ENCODE measurements around the gene METTL8.

Gene METTL8

GRCh38 chr2:171308280-171309054, 125.3 kb downstream of the METTL8 start:
- no peak for DNase-seq

- no peak for DNase-seq
Measured at GRCh38 chr2:171307560-171307959, 126.2 kb downstream of the METTL8 start.

DNA sequence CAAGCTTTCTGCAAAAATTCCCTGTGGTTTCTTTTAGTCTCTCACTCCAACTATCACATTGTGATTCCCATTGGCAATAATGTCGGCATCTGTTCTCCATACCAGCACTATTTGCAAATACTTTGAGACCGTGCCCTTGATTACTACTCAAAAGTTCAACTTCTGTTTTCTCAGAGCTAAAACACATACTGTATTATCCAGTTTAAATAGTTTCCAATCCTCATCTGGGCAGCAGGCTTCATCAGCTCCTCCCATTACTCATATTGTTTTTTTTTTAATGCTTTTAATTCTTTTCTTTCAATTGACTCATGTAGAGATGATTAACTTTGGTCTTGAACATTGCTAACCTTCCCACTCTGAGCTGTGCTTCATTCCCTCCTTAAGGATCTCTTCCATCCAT, 135.8 kb downstream of the METTL8 start:
- DNase-seq: peak; percentile 71

- DNase-seq: no peak
Measured at GRCh38 chr2:171294608-171295007, 139.2 kb downstream of the METTL8 start.

- no peak for DNase-seq
Measured at GRCh38 chr2:171293661-171294060, 140.1 kb downstream of the METTL8 start.

GRCh38 chr2:171289991-171290390, 143.8 kb downstream of the METTL8 start:
- DNase-seq: peak; percentile 18

DNA sequence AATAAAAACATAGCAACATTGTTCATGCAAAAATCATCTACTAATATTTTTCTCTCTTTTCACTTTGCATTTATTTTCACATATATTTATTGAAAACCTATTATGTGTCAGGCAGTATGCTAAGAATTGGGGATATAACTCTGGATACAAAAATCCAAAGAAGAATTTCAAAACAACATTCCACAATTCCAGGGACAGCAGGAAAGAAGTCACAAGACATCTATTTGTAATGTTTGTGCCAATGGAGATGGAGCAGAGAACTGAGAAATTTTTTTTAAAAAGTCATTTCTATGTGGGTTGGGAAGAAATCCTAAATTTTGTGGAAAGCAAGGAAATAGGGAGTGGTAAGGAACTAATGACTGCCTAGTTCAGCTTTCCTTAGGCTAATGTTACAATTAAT, 144.5 kb downstream of the METTL8 start:
- DNase-seq: peak; percentile 5

GRCh38 chr2:171287611-171288010, 146.2 kb downstream of the METTL8 start:
- DNase-seq: no peak

DNA sequence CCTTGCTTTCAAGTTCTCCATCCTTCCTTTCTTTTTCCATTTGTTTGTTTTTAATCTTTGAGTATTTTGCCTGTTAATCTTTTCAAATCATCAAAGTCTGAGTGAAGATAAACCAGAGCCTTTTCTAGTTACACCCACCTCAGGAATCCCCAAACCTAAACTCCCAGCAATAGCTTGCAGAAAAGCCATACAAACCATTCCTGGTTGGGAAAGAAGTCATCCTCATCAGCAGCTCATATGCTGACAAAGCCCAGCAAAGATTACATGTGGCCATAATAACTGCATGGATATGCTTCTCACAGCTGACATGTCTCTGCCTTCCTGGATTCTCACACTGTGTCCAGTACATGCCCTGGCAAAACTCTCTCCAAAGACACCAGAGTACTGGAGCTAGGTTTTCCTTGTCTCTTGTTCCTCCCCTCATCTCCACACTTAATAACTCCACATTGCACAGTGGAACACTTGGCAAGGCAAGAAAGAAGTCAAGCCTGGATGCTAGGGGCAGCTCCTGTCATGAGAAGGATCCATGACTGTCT, 146.7 kb downstream of the METTL8 start:
- DNase-seq: no peak

GRCh38 chr2:171281110-171281509, 152.7 kb downstream of the METTL8 start:
- DNase-seq: no peak

DNA sequence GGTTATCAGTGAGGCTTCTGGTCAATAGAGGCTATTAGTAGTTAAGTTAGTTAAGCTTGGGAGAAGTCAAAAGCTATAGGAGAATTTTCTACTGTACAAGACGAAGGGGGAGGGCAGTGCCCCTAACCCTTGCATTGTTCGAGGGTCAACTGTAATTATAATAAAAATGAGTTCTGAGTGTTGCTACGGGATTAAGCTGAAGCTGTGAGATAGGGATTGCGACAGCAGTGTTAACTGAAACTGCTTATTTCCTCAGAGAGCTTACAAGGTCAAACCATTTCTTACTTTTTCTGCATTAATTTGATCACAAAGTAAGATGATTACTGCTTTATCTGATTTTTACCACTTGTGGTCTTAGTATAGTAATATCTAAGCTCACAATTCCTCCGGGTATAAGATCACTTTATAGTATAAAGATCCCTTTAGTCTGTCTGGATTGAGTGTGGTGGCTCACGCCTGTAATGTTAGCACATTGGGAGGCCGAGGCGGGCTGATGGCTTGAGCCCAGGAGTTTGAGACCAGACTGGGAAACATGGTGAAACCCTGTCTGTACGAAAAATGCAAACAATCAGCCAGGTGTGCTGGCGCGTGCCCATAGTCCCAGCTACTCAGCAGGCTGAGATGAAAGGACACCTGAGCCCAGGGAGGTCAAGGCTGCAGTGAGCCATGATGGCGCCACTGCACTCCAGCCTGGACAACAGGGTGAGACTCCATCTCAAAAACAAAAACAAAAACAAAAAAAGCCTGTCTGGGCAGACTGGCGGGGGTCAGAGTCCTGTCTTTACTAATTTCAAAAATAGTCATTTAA, 153.6 kb downstream of the METTL8 start:
- DNase-seq: no peak

- DNase-seq: no peak
Measured at GRCh38 chr2:171274757-171275156, 159.0 kb downstream of the METTL8 start.

DNA sequence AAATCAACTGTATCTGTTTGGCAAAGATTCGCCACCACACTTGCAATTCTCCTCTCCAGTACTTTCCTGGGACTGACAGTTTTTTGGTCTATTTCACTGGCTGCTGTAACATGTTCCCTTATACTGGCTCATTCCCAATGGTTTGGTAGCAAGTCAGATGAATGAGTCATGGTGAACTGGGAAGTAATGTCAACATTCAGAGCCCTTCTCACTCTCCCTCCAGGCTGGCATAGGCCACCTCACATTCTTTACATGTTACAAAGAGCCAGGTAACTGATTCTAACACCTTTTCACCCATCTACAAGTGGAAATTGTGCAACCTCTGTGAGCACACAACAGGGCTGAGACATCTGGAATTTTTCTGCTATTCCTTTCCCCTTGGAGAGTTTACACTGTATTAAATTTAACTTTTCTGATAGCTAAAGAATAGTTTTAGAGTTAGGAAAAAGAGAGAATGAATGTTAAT, 161.8 kb downstream of the METTL8 start:
- DNase-seq: peak; percentile 88

GRCh38 chr2:171271386-171271785, 162.4 kb downstream of the METTL8 start:
- no peak for DNase-seq

DNA sequence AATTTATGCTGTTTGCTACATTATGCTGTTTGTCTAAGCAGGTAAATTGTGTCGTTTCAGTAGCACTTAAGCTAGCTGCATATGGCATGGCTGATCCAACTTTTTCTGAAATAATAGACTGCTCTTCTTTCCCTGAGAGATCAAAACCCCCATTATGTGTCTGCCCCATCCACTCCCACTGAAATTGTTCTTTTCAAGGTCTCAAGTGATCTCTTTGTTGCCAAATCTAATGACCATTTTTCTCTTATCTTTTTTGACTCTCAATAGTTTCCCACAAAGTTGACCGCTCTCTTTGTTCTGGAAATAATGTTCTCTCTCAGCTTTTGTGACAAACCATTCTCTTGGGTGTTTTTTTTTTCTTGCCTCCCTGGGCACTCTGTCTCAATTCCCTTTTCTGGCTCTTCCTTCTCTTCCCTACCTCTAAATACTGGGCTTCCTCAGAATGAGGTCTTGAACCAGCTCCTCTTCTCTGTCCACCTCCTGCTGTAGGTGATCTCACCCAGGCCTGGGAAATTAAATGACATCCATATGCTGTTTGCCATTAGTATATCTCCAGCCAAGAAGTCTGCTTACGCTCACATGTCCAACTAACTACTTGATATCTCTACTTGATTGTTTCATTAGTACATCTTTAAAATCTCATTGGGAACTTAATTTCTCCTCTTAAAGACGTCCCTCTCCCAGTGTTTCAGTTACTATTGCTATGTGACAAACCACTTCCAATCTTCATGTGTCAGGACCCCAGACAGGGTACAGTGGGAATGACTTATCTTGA, 165.7 kb downstream of the METTL8 start:
- DNase-seq: no peak
